ENCODE results near the gene OR4A47.
"Not testable (repeated sequence)": the region's sequence is repeated elsewhere in the genome, so short reads cannot be mapped to it uniquely, and the experiment has no call there.

The OR4A47 gene, protein sequence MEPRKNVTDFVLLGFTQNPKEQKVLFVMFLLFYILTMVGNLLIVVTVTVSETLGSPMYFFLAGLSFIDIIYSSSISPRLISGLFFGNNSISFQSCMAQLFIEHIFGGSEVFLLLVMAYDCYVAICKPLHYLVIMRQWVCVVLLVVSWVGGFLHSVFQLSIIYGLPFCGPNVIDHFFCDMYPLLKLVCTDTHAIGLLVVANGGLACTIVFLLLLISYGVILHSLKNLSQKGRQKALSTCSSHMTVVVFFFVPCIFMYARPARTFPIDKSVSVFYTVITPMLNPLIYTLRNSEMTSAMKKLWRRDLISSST

DNA sequence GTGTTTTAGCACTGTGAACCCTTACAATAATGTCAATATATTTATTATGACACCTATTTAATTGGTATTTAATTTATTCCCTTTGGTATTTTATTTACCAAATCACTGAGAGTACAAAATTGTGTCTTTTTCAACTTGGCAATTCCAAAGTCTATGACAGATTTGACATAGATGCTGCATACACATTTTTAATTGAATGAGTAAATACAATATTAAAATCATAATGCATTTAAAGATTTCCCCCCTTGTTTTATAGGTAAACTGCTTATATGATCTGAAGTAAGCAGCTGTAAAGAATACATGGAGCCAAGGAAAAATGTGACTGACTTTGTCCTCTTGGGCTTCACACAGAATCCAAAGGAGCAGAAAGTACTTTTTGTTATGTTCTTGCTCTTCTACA, at the start of gene OR4A47:
Gene OR4A47 (plus strand): TSS at position 301 of the 400 bp plus-strand sequence. CDS start 0 bp downstream, at position 301.
- DNase-seq, result not testable (repeated sequence)

DNA sequence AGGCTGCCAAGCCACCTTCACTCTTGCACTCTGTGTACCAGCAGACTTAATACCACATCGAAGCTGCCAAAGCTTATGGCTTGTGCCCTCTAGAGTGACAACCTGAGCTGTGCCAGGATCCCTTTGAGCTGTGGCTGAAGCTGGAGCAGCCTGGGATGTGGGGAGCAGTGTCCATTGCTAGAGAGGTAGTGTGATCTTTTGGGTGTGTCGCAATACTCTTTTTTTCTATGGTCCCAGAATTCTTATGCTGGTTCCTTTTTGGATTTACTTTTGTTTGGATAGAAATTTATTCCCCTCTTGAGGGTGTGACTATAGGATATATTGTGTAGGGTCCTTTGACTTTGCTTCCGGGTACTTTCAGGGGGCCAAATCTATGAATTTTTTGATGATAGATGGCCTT, 32.7 kb upstream of the OR4A47 start:
- DNase-seq, result not testable (repeated sequence)

DNA sequence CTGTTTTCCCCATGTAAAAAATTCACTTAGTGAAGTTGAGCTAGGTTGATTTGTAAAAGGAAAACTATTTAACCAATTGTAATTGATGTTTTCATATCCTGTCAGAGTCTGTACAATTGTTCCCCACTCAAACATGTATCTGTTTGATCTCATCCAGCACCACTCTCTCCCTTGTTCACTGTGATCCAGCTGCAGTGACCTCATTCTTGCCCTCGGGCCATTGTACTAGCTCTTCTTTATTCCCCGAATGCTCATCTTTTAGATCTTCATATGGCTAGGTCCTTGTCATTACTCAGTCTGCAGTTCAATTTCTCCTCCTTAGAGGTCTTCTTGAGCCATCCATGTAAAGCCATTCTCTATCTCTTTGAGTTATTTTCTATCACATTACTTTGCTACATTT, 14.6 kb upstream of the OR4A47 start:
- not testable (repeated sequence) for DNase-seq

DNA sequence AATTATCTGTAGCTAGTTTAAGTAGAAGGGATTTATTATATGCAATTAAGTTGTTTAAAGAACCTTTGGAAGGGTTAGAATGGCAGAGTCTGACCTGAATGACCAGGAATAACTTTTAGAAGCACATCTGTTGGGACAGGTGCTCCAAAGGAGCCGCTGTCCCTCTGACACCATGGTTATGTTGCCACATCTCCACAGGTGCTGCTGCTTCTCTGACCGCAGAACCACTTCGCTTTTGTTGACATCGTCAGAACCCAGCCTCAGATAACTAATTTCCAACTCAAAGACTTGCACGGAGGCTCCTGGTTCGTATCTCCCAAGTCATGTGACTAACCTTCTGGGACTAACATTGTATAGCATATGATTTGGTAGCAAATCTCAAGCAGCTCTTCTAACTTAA, 13.9 kb upstream of the OR4A47 start:
- not testable (repeated sequence) for DNase-seq

- not testable (repeated sequence) for DNase-seq
These were observed 17.6 kb downstream of the OR4A47 start for GRCh38 chr11:48506169-48506568.

GRCh38 chr11:48538991-48539390, 50.4 kb downstream of the OR4A47 start:
- no peak for DNase-seq
